HG03280 (cell line): ENCODE data around the gene VILL.
"Not testable (repeated sequence)": the region's sequence is repeated elsewhere in the genome, so short reads cannot be mapped to it uniquely, and the experiment has no call there.

Experiments
- ATAC-seq: cut with Tn5 transposase; IDR thresholded peaks from one replicate; pipeline ENCODE4 v1.9.1; 2021; ENCODE audit warnings: mild to moderate bottlenecking, moderate library complexity; ENCODE audit not compliant: unreplicated experiment

Gene VILL

DNA sequence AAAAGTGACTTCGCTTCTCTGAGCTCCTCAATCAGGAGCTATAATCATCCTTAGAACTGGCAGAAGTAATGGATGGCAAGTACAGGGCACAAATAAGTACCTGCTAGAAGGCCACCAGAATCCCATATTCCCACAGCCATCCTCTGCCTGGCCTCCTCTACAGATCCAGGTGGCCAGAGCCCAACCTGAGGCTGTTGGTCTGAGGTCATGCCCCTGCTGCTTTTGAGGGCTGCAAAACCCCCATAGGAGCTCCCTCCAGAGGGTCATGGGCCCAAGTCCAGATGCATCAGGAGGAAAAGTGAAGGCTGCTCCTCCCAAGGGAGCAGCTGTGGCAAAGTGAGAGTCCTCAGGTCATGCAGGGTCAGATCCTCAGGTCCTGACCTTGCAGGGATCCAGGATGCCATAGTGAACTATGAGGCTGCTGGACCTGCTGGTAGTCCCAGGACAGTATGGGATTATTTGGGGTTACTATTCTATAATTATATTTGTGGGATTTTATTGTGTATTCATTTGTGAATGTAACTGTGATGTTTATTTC, 41.8 kb downstream of the VILL start:
- ATAC-seq: no peak

DNA sequence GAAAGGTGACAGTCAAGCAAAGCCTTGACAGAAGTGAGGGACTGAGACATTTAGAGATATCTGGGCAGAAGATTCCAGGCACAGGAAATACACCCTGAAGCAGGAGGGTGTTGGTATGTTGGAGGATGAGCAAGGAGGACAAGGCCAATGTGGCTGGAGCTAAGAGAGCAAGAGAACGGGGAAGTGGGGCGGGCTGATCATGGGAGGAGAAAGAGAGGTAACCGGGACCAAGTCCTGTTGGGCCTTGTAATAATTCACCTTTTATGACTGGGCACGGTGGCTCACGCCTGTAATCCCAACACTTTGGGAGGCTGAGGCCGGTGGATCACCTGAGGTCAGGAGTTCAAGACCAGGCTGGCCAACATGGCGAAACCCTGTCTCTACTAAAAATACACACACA, 43.0 kb downstream of the VILL start:
- ATAC-seq: not testable (repeated sequence)

DNA sequence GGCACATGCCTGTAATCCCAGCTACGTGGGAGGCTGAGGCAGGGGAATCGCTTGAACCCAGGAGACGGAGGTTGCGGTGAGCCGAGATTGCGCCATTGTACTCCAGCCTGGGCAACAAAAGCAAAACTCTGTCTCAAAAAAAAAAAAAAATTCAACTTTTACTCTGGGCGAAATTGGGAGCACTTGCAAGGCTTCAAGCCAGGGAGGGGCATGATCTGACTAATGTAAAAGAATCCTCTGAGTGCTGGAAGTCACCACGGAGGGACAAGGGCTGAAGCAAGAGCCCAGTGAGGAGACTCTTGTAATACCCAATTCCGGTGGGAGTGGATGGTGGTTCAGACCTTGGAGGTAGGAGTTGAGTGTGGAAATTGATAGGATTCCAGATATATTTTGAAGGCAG, 43.7 kb downstream of the VILL start:
- not testable (repeated sequence) for ATAC-seq

DNA sequence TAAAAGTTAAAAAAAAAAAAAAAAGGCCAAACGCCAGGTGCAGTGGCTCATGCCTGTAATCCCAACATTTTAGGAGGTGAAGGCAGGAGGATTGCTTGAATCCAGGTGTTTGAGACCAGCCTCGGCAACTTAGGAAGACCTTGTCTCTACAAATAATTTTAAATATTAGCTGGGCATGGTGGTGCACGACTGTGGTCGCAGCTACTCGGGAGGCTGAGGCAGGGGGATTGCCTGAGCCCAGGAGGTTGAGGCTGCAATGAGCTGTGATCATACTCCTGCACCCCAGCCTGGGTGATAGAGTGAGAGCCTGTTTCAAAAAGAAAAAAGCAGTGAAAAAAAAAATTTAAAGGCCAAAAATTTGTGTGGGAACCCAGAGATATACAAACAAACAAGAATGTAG, 45.7 kb downstream of the VILL start:
- no peak for ATAC-seq

DNA sequence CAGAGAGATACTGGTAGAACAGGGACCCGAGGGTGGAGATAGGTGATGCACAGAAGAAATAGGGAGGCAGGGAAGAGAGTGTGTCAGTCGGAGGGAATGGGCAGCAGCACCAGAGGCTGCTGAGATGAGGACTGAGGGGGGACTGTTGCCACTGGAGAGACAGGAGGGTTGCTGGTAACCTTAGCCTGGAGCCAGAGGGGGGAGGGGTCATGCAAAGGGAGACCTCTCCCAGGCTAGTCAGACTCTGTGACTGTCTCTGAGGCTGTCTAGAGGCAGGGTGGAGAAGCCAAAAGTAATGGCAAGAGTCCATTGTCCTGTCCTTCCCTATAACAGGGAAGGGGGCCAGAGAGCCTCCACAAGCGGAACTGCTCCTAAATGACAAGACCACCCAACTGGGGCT, 46.3 kb downstream of the VILL start:
- no peak for ATAC-seq

DNA sequence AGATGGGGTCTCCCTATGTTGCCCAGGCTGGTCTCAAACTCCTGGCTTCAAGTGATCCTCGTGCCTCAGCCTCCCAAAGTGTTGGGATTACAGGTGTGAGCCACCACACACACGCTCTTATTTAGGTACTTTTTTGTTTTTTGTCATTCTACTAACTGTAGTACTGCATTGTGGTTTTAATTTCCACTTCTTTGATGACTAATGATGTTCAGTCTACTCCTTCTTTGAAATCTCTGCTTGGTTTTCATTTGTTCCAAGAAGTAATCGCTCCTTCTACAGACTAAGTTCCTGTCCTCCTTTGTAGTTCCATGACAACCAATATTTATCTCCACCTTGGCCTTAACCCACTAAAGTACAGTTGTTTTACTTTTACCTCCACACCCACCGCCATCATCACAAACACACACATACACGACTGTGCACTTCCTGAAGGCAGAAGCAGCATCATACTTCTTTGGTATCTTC, 47.9 kb downstream of the VILL start:
- no peak for ATAC-seq

DNA sequence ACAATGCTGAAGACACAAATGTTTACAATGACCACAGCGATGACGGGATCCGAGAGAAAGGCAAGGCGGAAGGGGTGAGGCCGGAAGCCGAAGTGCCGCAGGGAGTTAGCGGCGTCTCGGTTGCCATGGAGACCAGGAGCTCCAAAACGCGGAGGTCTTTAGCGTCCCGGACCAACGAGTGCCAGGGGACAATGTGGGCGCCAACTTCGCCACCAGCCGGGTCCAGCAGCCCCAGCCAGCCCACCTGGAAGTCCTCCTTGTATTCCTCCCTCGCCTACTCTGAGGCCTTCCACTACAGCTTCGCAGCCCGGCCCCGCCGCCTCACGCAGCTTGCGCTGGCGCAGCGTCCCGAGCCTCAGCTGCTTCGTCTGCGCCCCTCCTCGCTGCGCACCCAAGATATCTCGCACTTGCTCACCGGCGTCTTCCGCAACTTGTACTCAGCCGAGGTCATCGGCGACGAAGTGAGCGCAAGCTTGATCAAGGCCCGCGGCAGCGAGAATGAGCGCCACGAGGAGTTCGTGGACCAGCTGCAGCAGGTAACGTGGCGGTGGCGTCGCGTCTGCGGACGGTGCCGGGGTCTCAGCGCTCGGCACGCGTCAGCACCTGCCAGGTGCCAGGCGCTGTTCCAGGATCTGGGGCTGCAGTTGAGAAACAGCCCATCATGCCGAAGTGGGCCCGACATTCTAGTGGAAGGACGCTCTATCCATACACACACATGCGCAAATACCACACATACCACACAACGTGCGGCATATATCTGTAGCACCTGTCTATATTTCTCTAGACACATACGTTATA, 48.7 kb downstream of the VILL start, which contains the start of gene DLEC1:
Gene DLEC1 (plus strand): TSS at position 108 of the 798 bp plus-strand sequence. CDS start 18 bp downstream, at position 126.
- ATAC-seq: peak; percentile 89

DNA sequence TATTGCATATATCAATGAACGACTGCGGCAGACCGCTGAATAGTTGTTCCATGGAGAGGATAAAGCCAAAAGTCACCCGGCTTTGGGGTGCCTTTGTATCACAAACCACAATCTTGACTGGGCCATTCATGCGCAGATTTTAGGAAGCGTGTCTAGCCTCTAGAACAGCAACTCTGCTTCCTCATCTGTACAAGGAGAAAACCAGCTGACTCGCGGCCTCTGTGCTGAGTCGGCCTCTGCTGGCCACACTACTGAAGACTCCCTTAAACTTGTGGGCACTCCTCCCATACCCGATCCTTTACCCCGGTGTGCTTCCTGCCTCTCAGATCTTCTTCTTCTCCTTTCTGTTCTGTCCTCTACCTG, 49.3 kb downstream of the VILL start:
- peak; percentile 39 for ATAC-seq

DNA sequence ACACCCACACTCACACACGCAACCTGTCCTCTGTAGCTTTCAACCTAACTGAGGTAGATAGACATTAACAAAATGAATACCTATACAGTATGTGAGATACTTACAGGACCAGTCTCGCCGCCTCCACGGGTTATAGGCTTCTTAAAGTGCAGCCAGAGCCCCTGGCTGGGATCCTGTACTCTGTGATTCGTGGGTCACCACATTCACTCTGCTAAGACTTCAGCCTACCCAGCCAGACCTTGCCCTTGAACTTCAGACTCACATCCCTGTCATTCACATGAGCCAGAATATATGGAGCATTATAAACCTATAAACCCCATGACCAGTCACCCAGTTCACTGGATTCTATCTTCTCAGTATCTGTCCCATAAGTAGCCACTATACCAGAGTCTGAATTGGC, 49.8 kb downstream of the VILL start:
- no peak for ATAC-seq

DNA sequence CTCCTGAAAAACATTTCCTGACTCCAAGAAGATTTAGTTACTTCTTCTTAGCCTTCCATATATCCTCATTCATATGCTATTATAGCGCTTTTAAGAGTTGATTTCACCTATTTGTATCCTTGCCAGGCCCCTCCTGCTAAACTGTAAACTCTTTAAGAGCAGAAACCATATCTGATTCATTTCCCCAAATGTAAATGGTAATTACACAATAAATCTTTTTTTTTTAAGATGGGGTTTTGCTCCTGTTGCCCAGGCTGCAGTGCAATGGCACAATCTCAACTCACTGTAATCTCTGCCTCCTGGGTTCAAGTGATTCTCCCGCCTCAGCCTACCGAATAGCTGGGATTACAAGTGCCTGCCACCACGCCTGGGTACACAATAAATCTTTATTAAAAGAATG, 52.9 kb downstream of the VILL start:
- no peak for ATAC-seq

DNA sequence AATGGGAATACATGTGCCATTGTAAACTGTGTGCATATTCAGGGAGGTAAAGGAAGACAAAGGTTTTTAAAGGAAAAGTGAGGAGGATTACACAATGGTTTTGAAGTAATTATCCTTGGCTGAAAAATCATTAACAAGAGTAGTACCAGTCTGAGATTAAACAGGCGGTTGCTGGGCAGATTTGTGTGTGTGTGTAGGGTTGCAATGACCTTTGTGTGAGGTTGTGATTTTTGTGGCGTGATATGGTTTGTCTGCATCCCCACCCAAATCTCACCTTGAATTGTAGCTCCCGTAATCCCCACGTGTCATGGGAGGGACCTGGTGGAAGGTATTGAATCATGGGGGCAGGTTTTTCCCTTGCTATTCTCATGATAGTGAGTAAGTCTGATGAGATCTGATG, 55.4 kb downstream of the VILL start:
- no peak for ATAC-seq

DNA sequence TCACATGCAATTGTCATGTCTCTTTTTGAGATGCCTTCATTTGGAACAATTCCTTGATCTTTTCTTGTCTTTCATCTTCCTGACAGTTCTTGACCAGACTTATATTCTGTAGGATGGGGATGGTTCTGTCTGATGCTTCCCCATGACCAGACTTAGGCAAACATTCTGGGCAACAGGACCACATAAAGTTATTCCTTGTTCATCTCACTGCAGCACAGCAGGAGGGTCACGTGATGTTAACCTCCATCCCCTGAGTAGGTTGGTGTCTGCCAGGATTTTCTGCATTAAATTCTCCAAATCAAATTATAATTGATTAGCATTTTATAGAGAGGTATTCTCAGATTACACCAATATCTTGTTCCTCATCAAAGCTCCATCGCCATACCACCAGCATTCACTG, 56.2 kb downstream of the VILL start:
- ATAC-seq: no peak

DNA sequence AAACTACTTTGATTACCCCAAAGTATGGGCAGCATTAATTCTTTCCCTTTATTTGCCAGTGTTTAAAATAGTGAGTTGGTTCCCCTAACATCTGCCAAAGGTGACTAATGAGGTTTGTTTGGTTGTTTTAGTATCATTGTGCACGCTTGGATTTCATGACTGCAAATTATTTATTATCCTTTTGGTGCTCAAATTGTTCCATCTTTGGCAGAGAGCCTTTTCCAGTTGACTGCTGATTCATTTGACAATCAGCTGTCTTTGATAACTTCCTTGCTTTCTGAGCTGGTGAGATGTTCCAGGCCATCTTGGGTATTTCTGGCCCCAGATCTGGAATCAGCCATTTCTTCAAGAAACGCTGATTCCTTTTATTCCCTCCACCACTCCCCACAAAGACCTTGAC, 57.3 kb downstream of the VILL start:
- ATAC-seq: no peak

DNA sequence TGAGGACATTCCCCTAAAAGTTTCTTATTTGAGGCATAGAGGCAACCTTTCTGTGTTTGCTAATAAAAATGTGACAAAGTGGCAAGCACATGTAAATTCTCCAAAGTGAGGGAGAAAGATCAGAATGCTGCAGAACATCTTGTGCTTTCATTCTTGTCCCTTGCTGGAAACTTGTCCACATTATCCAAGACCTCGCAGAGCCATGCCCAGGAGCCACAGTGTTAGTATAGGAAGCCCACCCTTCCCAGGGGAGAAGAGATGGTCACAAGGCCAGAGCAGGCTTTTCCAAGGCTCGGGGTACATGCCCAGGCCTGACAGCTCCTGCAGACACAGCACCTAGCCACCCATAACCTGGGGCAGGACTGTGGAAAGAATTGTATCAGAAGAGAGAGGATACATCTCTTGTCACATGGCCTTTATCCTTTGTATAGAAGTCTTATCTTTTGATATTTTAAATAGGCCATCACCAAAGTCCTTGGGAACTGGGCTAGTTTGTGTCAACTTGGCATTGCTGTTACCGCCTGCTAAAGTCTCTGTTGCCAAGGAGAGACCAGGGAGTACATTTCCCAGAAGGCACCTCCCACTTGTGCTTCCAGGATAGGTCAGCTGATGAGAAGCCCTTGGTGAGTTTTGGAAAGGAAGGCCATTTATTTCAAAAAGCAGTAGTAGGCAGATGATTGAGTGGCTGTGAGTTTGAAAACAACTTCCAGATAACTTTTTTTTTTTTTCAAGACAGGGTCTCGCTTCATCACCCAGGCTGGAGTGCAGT, 59.0 kb downstream of the VILL start:
- no peak for ATAC-seq

DNA sequence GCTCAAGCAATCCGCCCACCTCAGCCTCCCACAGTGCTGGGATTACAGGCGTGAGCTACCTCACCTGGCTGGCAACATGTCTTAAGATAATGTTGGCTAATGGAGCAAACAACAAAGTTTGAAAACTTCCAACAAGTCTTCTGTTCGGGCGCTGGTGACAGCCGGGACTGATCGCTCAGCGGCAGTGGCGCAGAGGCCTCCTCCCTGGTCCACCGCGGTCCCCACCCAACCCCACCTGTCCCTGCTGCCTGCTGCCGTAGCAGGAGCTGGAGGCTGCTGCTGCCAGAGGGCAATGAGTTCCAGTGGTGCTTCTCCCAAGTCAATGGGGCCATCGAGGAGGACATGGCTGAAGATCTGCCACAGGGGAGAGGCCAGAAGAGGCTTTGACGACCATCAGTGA, 60.5 kb downstream of the VILL start:
- ATAC-seq: no peak

DNA sequence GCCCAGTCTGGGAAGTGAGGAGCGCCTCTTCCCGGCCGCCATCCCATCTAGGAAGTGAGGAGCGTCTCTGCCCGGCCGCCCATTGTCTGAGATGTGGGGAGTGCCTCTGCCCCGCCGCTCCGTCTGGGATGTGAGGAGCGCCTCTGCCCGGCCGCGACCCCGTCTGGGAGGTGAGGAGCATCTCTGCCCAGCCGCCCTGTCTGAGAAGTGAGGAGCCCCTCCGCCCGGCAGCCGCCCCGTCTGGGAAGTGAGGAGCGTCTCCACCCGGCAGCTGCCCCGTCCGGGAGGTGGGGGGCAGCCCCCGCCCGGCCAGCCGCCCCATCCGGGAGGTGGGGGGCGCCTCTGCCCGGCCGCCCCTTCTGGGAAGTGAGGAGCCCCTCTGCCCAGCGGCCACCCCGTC, 62.7 kb downstream of the VILL start:
- not testable (repeated sequence) for ATAC-seq

DNA sequence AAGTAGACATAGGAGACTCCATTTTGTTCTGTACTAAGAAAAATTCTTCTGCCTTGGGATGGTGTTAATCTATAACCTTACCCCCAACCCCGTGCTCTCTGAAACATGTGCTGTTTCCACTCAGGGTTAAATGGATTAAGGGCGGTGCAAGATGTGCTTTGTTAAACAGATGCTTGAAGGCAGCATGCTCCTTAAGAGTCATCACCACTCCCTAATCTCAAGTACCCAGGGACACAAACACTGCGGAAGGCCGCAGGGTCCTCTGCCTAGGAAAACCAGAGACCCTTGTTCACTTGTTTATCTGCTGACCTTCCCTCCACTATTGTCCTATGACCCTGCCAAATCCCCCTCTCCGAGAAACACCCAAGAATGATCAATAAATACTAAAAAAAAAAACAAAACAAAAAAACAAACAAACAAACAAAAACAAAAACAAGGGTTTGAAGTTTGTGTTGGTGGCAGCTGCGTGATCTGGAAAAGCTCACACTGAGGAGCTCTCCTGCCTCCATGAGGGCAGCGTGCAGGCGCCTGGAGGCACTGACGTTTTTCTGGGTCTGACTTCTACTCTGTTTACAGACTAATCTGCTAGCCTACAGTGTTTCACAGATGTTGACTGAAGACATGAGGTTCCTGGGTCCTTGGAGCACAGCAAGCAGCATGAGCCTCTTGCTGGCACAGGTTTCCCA, 63.4 kb downstream of the VILL start:
- ATAC-seq: not testable (repeated sequence)

DNA sequence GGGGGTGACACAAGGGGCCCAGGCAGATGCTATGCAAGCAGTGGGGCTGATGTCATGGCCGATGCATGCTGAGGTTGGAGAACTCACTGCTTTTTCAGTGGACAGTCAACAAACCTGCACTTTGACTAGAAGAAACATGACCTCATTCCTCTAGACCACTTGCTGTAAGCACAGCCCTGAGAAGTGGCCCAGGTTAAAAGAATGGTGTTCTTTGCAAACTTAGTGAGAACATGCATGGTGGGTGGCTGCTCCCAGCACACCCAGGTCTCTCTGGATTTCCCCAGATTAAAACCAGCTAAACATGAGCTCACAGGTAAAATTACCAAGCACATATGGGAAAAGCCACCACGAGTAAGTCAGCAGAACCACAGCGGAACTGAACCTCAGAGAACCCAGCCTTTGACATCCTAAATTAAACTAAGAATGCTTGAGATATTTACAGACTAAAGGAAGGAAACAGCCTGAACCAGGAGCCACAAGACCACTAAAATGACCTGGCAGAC, 64.0 kb downstream of the VILL start:
- ATAC-seq: no peak
